Stimulated activated CD4-positive, alpha-beta T cell treated with anti-CD3 and anti-CD28 coated beads, Interleukin-15, amount 100 ng/mL, for 24 hours (primary cell): Measurements from ENCODE around the gene SPTA1.

Experiments
- DNase-seq: peaks from one replicate; pipeline ENCODE4 v3.0.0-alpha.2; 2020

SPTA1 gene

DNA sequence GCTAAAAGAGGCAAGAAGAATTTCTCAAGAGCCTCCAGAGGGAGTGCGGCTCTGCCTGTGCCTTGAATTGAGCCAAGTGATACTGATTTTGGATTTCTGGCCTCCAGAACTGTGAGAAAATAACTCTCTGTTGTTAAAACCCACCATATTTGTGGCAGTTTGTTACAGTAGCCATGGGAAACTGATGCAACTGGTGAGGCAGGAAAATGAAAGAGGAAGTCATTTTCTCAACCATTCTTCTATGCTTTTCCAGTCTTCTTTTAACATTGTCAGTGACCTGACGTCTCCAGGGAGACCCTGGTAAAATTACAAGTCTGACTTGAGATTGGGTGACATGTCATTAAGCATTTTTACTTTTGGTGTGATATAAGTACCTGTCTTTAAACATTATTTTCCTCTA is 121.9 kb downstream of the SPTA1 start:
- DNase-seq = no peak

DNA sequence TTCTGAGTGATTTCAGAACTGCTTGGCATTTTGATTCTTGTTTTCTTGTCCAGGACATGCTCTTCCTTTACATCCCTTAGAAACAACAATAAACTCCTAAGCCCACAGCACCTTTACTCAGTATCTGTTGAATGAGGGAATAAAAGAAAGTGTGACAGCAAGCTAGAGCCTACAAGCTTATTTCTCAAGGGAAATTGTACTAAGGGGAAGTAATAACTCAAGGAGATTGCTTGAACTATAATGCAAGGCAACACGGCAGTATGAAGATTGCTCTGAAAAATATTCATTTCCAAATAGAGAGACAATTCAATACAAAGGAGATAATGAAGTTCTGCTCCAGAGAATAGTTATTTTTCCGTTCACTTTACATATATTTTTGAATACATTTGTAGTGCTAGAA is 122.7 kb downstream of the SPTA1 start:
- no peak for DNase-seq
